Measurements from ENCODE around the gene NR1H2. TPM values are rescaled to one million over a fixed set of nuclear protein-coding genes. Genes with fewer than 3 reads are reported as not detected.

The NR1H2 gene
- total and polyA plus RNA-seq, 10 donors: 53.1 to 96.0 (median 74.0) TPM

DNA sequence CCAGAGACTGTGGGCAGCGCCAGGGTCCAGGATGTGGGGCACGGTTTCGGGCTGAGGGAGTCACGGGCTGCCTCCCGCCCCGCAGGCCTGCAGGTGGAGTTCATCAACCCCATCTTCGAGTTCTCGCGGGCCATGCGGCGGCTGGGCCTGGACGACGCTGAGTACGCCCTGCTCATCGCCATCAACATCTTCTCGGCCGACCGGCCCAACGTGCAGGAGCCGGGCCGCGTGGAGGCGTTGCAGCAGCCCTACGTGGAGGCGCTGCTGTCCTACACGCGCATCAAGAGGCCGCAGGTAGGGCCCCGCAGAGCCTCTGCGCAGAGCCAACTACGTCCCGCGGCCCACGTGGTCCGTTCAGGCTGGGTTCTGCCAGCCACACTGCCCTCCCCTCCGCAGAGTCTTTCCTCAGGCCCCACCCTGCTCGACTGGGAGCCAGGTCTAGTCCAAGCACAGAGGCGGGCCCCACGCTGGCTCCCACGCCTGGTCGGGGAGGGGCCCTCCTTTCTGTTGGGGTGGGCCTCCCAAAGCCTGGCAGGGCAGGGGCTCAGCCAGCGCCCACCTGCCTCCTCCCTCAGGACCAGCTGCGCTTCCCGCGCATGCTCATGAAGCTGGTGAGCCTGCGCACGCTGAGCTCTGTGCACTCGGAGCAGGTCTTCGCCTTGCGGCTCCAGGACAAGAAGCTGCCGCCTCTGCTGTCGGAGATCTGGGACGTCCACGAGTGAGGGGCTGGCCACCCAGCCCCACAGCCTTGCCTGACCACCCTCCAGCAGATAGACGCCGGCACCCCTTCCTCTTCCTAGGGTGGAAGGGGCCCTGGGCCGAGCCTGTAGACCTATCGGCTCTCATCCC, 5.8 kb downstream of the NR1H2 start:
- intact Hi-C loops (cut with DNase I; ENCODE audit: low total_unique reads): no loop called here
- DNase-seq: no peak
- H3K36me3 ChIP-seq: peaks cover 3 to 70% (median 58%) of the 10 kb centered on the region in 6 donors
- H3K27me3 ChIP-seq (replicated peaks in 1 of 7): no peaks in the 10 kb centered on the region
- peaks cover 6 to 82% (median 47%) of the 10 kb centered on the region in 6 donors for H3K4me1 ChIP-seq
- H3K4me3 ChIP-seq: no peak overlapping the region
- WGBS, 5 donors: 93 to 95% (median 93%) methylated on average over 41 to 58 of the region's 58 CpGs
- H3K9me3 ChIP-seq: no peaks in the 10 kb centered on the region
- TF ChIP-seq POLR2A (IDR thresholded peaks at IDR 0.05): no peak
- TF ChIP-seq, protein P1, sequence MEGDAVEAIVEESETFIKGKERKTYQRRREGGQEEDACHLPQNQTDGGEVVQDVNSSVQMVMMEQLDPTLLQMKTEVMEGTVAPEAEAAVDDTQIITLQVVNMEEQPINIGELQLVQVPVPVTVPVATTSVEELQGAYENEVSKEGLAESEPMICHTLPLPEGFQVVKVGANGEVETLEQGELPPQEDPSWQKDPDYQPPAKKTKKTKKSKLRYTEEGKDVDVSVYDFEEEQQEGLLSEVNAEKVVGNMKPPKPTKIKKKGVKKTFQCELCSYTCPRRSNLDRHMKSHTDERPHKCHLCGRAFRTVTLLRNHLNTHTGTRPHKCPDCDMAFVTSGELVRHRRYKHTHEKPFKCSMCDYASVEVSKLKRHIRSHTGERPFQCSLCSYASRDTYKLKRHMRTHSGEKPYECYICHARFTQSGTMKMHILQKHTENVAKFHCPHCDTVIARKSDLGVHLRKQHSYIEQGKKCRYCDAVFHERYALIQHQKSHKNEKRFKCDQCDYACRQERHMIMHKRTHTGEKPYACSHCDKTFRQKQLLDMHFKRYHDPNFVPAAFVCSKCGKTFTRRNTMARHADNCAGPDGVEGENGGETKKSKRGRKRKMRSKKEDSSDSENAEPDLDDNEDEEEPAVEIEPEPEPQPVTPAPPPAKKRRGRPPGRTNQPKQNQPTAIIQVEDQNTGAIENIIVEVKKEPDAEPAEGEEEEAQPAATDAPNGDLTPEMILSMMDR (IDR thresholded peaks at IDR 0.05 in 8 of 11, conservative IDR thresholded peaks at IDR 0.05 in 3 of 11): no peak
- TF ChIP-seq POLR2AphosphoS5 (IDR thresholded peaks at IDR 0.05): peak in 2 of 3 donors; percentile 44 to 73
- peak overlapping the region in 1 of 8 donors; percentile 11 for H3K27ac ChIP-seq

GRCh38 chr19:50383001-50383851, 7.0 kb downstream of the NR1H2 start:
- intact Hi-C loops (cut with DNase I; ENCODE audit: low total_unique reads): no loop called here
- H3K9me3 ChIP-seq: no peaks in the 10 kb centered on the region
- peaks cover 6 to 81% (median 43%) of the 10 kb centered on the region in 6 donors for H3K4me1 ChIP-seq
- DNase-seq: no peak
- no peaks in the 10 kb centered on the region for H3K27me3 ChIP-seq (replicated peaks in 1 of 7)
- 60 to 65% (median 64%) methylated on average over 21 of the region's 21 CpGs for WGBS, 5 donors
- TF ChIP-seq POLR2AphosphoS5 (IDR thresholded peaks at IDR 0.05): no peak
- TF ChIP-seq, protein P1 (IDR thresholded peaks at IDR 0.05 in 8 of 11, conservative IDR thresholded peaks at IDR 0.05 in 3 of 11): no peak
- no peak for TF ChIP-seq POLR2A (IDR thresholded peaks at IDR 0.05)
- H3K27ac ChIP-seq: peak overlapping the region; percentile 61 to 94 (median 88)
- peak overlapping the region in 6 of 8 donors; percentile 55 to 88 (median 68) for H3K4me3 ChIP-seq
- peaks cover 3 to 69% (median 48%) of the 10 kb centered on the region in 6 donors for H3K36me3 ChIP-seq

DNA sequence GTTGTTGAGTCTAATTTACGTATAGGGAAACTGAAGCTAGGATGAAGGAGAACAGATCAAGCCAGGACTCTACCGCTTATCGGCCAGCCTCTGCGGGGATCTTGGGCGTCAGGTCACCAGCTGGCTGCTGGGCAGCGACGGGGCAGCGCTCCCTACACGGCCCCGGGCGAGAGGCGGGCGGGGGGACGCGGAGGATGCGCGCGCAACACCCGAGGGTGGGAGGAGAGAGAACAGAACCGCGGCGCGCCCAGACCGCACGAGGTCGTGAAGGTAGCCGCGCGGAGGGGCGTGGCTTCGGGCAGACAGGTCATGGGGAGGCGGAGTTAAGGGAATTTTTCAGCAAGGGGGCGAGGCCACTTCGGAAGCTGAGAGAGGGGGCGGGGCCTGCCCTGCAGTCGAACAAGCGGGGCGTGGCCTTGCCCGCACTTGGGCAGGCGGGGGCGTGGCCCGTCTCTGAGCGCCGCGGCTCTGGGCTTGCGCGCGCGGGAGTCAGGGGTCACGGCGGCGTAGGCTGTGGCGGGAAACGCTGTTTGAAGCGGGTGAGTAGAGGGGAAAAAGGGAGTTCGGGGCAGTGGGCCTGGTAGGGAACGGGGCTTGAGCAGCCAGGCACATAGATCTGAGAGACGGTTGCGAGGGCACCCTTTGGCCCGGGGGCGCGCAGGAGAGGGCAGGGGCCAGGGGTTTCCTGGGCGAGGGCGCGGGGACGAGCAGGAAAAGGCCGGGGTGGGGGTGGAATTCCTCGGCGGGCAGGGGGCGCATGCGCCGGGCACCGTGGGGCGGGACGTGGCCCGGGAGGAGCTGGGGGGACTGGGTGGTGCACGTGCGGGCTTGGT, 7.8 kb downstream of the NR1H2 start, which contains the start of gene POLD1:
Gene POLD1 (plus strand): TSS at position 496 of the 833 bp plus-strand sequence. CDS start 14,505 bp downstream, outside the sequence.
- intact Hi-C loops (cut with DNase I; ENCODE audit: low total_unique reads): no loop called here
- 0 to 1% (median 1%) methylated on average over 67 to 78 of the region's 78 CpGs for WGBS, 5 donors
- Histone ChIP-seq H3K4me1 (peaks cover 6 to 73% (median 40%) of the 10 kb centered on the region in 6 donors), H3K27ac (peak within 1 kb of the TSS; percentile 61 to 94 (median 88)), H3K9me3 (no peaks in the 10 kb centered on the region), H3K4me3 (peak within 1 kb of the TSS; percentile 41 to 88 (median 66)), H3K36me3 (peaks cover 3 to 61% (median 40%) of the 10 kb centered on the region in 6 donors), H3K27me3 (replicated peaks in 1 of 7) (no peaks in the 10 kb centered on the region)
- peak; percentile 100 for DNase-seq
- TF ChIP-seq POLR2A (IDR thresholded peaks at IDR 0.05) (peak in 1 of 3 donors; percentile 40), POLR2AphosphoS5 (IDR thresholded peaks at IDR 0.05) (peak; percentile 92 to 97 (median 92))
- TF ChIP-seq, protein P1 (IDR thresholded peaks at IDR 0.05 in 8 of 11, conservative IDR thresholded peaks at IDR 0.05 in 3 of 11): peak in 2 of 11 experiments; percentile 31 to 35
